GM18520 (cell line): ENCODE results near the gene APCDD1L.

ENCODE experiments used
- ATAC-seq: cut with Tn5 transposase; IDR thresholded peaks from one replicate; pipeline ENCODE4 v1.9.1; 2021; ENCODE audit not compliant: unreplicated experiment

APCDD1L gene

GRCh38 chr20:58515233-58516212 is at the start of gene APCDD1L:
APCDD1L (minus strand) TSS chr20:58515399; CDS start chr20:58514707, 692 bp downstream.
- no peak for ATAC-seq

- no peak for ATAC-seq
These were observed 44.1 kb upstream of the APCDD1L start for GRCh38 chr20:58559368-58559729.

- ATAC-seq, result no peak
These were observed 43.5 kb upstream of the APCDD1L start for GRCh38 chr20:58558486-58559367.

- no peak for ATAC-seq
These were observed 42.6 kb upstream of the APCDD1L start for GRCh38 chr20:58557733-58558342.

GRCh38 chr20:58556961-58557360 is 41.8 kb upstream of the APCDD1L start:
- no peak for ATAC-seq

GRCh38 chr20:58555078-58555765 is 40.0 kb upstream of the APCDD1L start:
- no peak for ATAC-seq

- ATAC-seq, result no peak
These were observed 39.3 kb upstream of the APCDD1L start for GRCh38 chr20:58554541-58554940.

- ATAC-seq, result no peak
These were observed 38.6 kb upstream of the APCDD1L start for GRCh38 chr20:58553841-58554240.

- ATAC-seq, result no peak
These were observed 38.0 kb upstream of the APCDD1L start for GRCh38 chr20:58553166-58553696.

GRCh38 chr20:58552366-58552934 is 37.3 kb upstream of the APCDD1L start:
- ATAC-seq, result no peak

GRCh38 chr20:58551631-58552030 is 36.4 kb upstream of the APCDD1L start:
- no peak for ATAC-seq

- no peak for ATAC-seq
These were observed 35.3 kb upstream of the APCDD1L start for GRCh38 chr20:58550275-58551059.

- no peak for ATAC-seq
These were observed 34.3 kb upstream of the APCDD1L start for GRCh38 chr20:58549231-58550209.

GRCh38 chr20:58547623-58548475 is 32.6 kb upstream of the APCDD1L start:
- no peak for ATAC-seq

GRCh38 chr20:58546756-58547622 is 31.8 kb upstream of the APCDD1L start:
- no peak for ATAC-seq

GRCh38 chr20:58546416-58546711 is 31.2 kb upstream of the APCDD1L start:
- no peak for ATAC-seq
